ENCODE data around the gene KRT6A. TPM values are rescaled to one million over a fixed set of nuclear protein-coding genes. Genes with fewer than 3 reads are reported as not detected.

The KRT6A gene
- total RNA-seq, 2 donors from 2014 or later: not detected

DNA sequence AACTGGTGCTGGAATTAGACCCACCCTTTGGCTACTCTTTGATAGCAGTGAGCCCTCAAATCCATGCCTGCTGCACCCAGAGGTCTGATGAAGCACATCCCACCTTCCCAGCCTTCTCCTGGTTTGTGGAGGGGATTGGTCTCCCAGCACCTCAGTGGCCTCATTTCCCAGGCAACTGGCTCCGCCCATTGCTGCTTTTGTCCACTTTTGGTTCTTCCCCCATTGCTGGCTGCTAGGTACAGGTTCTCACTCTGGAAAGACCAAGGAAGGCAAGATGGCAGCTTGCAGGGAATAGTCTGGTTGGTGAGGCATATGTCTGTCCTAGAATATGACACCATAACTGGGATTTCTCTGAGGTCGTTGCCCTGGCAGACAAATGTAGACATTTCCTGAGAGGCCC is 37.3 kb upstream of the KRT6A start:
- DNase-seq (no peak), ATAC-seq (no peak)
- Mint-ChIP-seq H3K27ac (no peak overlapping the region), H3K36me3 (ENCODE audit: low read depth) (no peaks in the 10 kb centered on the region), H3K4me3 (no peak overlapping the region), H3K4me1 (peaks cover 3% of the 10 kb centered on the region), H3K27me3 (peaks cover 20% of the 10 kb centered on the region)
- no peaks in the 10 kb centered on the region for H3K9me3 ChIP-seq (ENCODE audit: control insufficient read depth, low read length, poor library complexity, severe bottlenecking)

DNA sequence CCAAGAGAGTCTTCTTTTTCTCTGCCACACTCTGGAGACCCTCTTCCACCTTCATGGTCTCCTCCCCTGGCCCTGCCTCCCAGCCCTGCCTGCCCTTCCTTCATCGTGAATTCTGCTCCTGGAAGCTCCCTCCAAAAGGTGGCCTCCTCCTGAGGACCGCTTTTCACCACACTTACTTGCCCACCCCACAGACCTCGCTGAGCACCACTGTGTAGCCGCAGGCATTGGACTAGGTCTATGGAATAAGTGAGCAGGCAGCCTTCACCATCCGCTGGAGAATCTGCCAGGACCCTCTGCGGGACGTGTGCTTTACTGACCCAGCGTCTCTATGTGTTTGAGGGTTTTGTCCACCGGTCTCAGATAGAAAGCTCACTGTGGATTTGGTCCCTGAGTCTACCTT is 36.8 kb upstream of the KRT6A start:
- H3K27ac Mint-ChIP-seq: no peak overlapping the region
- DNase-seq: no peak
- H3K36me3 Mint-ChIP-seq (ENCODE audit: low read depth): no peaks in the 10 kb centered on the region
- peaks cover 3% of the 10 kb centered on the region for H3K4me1 Mint-ChIP-seq
- no peaks in the 10 kb centered on the region for H3K9me3 ChIP-seq (ENCODE audit: control insufficient read depth, low read length, poor library complexity, severe bottlenecking)
- H3K4me3 Mint-ChIP-seq: no peak overlapping the region
- no peak for ATAC-seq
- peaks cover 21% of the 10 kb centered on the region for H3K27me3 Mint-ChIP-seq

DNA sequence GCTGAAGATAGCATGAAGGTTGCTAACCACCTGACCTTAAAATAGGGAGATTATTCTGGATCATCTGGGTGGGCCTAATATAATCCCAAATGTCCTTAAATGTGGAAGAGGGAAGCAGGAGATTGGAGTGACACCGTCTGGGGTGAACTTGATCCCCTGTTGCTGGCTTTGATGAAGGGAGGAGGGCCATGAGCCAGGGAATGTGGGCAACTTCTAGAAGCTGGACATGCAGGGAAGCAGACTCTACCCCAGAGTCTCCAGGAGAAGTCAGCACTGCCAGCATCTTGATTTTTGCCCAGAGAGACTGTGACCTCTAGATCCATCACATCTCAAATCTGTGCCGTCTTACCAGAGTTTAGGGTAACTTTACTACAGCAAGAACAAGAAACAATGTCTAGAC is 36.4 kb upstream of the KRT6A start:
- no peaks in the 10 kb centered on the region for H3K9me3 ChIP-seq (ENCODE audit: control insufficient read depth, low read length, poor library complexity, severe bottlenecking)
- Mint-ChIP-seq H3K27ac (no peak overlapping the region), H3K4me1 (peaks cover 3% of the 10 kb centered on the region), H3K4me3 (no peak overlapping the region), H3K36me3 (ENCODE audit: low read depth) (no peaks in the 10 kb centered on the region), H3K27me3 (peaks cover 21% of the 10 kb centered on the region)
- ATAC-seq (no peak), DNase-seq (no peak)

DNA sequence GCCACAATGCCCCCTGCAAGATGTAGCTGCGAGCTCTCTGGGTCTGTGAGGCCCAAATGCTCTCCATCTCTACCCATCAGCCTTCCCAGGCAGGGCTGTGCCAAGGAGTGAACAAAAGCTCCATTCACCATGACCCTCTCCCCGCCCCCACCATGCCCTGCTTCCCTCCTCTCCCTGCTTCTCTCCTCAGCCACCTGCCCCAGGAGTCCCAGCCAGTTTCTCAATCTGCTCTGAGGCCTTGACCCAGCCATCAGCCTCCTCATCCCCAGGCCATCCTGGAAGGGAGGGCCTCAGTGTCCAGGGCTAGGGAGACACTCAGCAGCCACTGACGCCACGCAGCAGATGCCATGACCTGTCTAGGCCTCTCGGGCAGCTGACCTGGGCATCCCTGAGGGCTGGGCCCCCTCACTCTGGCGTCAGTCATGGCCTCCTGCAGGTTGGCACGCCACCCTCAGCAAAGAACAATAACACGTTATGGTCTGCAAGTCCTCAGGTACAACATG is 35.6 kb upstream of the KRT6A start:
- H3K4me1 Mint-ChIP-seq: peaks cover 3% of the 10 kb centered on the region
- no peak overlapping the region for H3K4me3 Mint-ChIP-seq
- DNase-seq: no peak
- no peak overlapping the region for H3K27ac Mint-ChIP-seq
- H3K9me3 ChIP-seq (ENCODE audit: control insufficient read depth, low read length, poor library complexity, severe bottlenecking): no peaks in the 10 kb centered on the region
- peaks cover 22% of the 10 kb centered on the region for H3K27me3 Mint-ChIP-seq
- no peaks in the 10 kb centered on the region for H3K36me3 Mint-ChIP-seq (ENCODE audit: low read depth)
- ATAC-seq: no peak

DNA sequence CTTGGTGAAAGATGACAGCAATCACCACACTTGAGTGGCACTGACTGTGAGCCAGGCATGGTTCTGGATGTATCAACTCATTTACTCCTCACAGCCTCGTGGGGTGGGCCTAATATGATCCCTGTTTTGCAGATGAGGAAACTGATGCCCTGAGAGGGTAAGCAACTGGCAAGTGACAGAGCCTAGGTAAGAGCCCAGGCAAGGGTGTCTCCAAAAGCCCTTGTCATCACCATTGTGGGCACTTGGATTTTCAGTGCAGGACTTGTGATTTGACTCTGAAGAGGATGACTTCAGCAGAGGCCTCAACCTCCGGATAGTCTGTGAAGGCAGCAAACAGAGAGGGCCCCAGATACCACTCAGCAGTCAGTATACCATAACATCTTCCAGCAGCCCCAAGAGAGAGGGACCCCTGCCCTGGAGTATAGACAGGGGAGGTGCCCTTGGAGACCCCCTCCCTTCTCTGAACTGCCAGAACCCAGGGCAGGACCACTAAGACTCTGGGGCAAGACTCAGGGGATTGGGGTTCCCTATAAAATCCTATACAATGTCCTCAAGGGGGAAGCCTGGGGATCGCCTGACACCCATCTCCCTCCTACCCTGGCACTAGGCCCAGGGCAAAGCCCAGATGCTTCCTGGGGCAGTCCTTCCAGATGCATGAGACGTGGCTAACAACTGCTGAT is 34.2 kb upstream of the KRT6A start:
- Mint-ChIP-seq H3K4me1 (peaks cover 3% of the 10 kb centered on the region), H3K36me3 (ENCODE audit: low read depth) (no peaks in the 10 kb centered on the region), H3K4me3 (no peak overlapping the region), H3K27me3 (peaks cover 28% of the 10 kb centered on the region), H3K27ac (no peak overlapping the region)
- ATAC-seq (no peak), DNase-seq (no peak)
- H3K9me3 ChIP-seq (ENCODE audit: control insufficient read depth, low read length, poor library complexity, severe bottlenecking): no peaks in the 10 kb centered on the region

DNA sequence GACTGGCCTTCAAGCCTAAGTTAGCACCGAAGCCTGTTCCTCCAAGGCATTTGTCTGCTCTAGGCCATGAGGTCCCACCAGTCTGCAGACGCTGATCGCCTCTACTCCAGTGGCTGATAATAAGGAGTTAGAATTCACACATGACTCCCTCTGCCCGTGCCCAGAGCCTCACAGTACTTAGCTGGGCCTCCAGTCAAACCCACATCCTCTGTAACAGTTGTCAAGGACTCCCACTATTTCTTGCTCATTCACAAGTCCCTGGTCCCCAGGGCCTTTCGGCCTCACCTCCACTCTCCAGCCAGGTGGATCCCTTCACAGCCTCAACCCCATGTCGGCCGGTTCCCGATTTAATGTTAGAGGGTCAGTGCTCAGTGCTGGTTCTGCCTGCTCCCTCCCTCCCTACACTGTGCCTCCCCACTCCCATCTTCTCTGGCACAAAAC is 33.5 kb upstream of the KRT6A start:
- H3K36me3 Mint-ChIP-seq (ENCODE audit: low read depth): no peaks in the 10 kb centered on the region
- H3K4me1 Mint-ChIP-seq: peaks cover 3% of the 10 kb centered on the region
- no peak overlapping the region for H3K4me3 Mint-ChIP-seq
- ATAC-seq (no peak), DNase-seq (no peak)
- H3K27me3 Mint-ChIP-seq: peaks cover 28% of the 10 kb centered on the region
- H3K27ac Mint-ChIP-seq: no peak overlapping the region
- H3K9me3 ChIP-seq (ENCODE audit: control insufficient read depth, low read length, poor library complexity, severe bottlenecking): no peaks in the 10 kb centered on the region

DNA sequence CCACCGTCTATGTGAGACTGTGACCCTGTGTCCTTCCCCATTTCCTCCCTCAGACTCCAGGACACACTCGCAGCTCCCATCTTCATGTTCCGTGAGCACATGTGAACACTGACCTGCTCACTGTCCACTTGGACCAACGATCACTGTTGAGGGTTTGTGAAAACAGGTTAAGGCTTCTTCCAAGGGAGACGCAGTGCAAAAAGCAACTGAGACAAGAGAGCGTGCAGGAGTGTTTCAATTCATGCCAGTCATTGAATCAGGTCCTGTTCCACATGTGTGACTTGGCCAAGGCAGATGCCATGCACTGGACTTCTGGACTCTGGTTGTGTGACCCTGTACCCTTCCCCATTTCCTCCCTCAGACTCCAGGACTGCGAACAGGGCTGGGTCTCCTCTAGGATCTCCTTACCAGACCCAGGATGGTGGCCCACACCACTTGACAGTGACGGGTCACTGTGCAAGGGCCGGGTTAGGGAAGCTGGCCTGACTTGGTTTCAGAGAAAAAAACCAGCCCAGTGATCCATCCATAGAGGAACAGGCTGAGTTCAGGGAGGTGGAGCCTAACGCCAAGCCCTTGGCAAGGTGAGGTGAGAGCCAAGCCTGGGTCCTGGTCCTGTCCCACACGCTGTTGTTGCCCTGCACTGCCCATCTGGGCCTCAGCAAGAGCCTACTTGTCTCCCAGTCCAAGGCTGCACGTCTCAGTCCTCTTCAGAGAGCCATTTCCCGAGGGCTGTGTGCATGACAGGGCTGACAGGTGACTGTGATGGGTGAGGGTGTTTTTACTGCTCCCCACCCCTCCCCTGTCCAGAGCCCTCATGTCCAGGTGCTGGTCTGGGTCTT is 32.8 kb upstream of the KRT6A start:
- ATAC-seq (no peak), DNase-seq (no peak)
- Mint-ChIP-seq H3K36me3 (ENCODE audit: low read depth) (no peaks in the 10 kb centered on the region), H3K27ac (no peak overlapping the region), H3K27me3 (peaks cover 34% of the 10 kb centered on the region), H3K4me3 (no peak overlapping the region), H3K4me1 (peaks cover 3% of the 10 kb centered on the region)
- H3K9me3 ChIP-seq (ENCODE audit: control insufficient read depth, low read length, poor library complexity, severe bottlenecking): no peaks in the 10 kb centered on the region

- Mint-ChIP-seq H3K4me1 (peaks cover 3% of the 10 kb centered on the region), H3K27ac (no peak overlapping the region), H3K36me3 (ENCODE audit: low read depth) (no peaks in the 10 kb centered on the region), H3K27me3 (peaks cover 34% of the 10 kb centered on the region), H3K4me3 (no peak overlapping the region)
- no peak for ATAC-seq
- no peak for DNase-seq
- H3K9me3 ChIP-seq (ENCODE audit: control insufficient read depth, low read length, poor library complexity, severe bottlenecking): no peaks in the 10 kb centered on the region
Measured at GRCh38 chr12:52524898-52525591, 32.0 kb upstream of the KRT6A start.

DNA sequence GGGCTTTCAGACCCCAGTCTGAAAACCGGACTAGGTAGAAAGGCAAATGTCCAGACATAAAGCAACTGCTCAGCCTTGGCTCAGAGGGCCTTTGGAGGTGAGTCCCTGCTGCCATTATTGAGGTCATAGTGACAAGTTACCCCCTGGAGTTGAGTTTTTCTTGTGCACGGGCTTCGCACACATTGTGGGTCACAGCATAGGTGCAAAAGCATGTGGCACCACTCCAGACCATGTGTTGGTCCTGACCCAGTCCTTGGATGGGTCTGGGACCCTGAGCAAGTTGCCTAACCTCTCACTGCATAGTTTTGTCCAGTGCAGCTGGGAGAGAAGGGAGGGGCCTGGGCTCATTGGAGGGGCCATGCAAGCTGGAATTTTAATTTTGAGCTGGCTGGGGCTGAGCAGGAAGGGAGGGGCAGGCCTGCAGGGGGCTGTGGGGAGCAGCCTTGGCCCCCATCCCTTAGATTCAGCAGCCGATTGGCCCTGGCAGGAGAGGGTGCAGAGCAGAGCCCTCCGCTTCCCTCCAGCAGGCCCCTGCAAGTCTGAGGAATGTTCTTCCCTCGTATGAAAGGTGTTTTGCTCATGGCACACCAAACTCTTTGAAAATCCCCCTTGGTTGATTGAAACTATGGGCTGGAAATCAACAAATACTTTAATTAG is 31.3 kb upstream of the KRT6A start:
- ATAC-seq: no peak
- peaks cover 3% of the 10 kb centered on the region for H3K4me1 Mint-ChIP-seq
- no peaks in the 10 kb centered on the region for H3K36me3 Mint-ChIP-seq (ENCODE audit: low read depth)

DNA sequence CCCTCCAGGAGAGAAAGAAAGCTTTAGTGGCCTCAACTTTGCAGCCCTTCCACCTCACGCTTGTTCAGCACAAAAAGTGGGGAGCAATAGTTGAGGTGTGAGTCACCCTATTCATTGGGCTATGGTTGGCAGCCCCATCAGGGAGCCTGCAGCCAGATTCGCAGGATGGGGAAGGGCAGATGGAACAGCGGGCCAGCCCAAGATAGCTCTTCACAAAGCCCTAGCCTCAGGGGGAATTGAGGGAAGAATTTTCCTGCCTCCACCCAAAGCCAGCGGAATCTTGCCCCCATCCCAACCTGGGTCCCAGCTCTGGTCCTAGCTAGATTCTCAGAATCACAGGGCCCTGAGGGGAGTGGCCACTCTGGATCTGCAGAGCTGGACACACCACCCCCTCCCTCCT is 30.8 kb upstream of the KRT6A start:
- Mint-ChIP-seq H3K4me3 (no peak overlapping the region), H3K27me3 (peaks cover 36% of the 10 kb centered on the region), H3K4me1 (peaks cover 3% of the 10 kb centered on the region), H3K27ac (no peak overlapping the region), H3K36me3 (ENCODE audit: low read depth) (no peaks in the 10 kb centered on the region)
- no peak for ATAC-seq
- no peaks in the 10 kb centered on the region for H3K9me3 ChIP-seq (ENCODE audit: control insufficient read depth, low read length, poor library complexity, severe bottlenecking)
- DNase-seq: no peak

More for the DNA sequence above, 31.3 kb upstream of the KRT6A start:
- Mint-ChIP-seq H3K27ac (no peak overlapping the region), H3K4me3 (no peak overlapping the region), H3K27me3 (peaks cover 33% of the 10 kb centered on the region)
- H3K9me3 ChIP-seq (ENCODE audit: control insufficient read depth, low read length, poor library complexity, severe bottlenecking): no peaks in the 10 kb centered on the region
- no peak for DNase-seq

DNA sequence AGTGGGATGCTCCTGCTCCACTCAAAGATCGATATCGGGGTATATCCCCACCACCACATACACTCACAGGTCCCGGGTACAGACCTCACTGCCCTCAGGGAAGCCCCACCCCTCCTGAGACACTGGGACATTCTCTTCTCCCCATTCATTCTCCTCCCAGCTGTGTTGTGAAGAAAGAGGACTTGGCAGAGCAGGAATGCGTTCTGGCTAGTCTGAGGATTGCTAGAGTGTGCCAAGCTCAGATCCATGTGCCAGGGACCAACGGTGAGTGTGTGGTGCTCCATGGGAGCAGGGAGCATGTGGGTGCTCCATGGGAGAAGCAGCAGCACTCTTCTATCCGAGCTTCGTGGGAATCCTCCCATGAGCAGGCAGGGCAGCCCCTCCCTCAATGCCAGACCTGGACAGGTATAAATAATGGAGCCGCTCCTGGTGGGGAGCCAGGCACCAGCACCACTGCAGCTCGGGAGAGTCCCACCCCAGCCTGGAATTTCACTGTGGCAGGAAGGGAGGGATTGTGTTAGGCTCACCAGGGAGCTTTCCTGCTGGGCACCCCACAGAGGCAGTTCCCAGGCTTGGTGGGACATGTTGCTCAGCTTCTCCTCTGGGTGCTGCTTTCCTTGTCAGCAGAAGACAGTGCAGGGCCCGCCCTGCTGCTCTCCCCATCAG is 29.4 kb upstream of the KRT6A start:
- no peak for ATAC-seq
- Mint-ChIP-seq H3K4me3 (no peak overlapping the region), H3K27ac (no peak overlapping the region), H3K36me3 (ENCODE audit: low read depth) (no peaks in the 10 kb centered on the region), H3K27me3 (peaks cover 36% of the 10 kb centered on the region), H3K4me1 (peaks cover 3% of the 10 kb centered on the region)
- DNase-seq: no peak
- H3K9me3 ChIP-seq (ENCODE audit: control insufficient read depth, low read length, poor library complexity, severe bottlenecking): no peaks in the 10 kb centered on the region

DNA sequence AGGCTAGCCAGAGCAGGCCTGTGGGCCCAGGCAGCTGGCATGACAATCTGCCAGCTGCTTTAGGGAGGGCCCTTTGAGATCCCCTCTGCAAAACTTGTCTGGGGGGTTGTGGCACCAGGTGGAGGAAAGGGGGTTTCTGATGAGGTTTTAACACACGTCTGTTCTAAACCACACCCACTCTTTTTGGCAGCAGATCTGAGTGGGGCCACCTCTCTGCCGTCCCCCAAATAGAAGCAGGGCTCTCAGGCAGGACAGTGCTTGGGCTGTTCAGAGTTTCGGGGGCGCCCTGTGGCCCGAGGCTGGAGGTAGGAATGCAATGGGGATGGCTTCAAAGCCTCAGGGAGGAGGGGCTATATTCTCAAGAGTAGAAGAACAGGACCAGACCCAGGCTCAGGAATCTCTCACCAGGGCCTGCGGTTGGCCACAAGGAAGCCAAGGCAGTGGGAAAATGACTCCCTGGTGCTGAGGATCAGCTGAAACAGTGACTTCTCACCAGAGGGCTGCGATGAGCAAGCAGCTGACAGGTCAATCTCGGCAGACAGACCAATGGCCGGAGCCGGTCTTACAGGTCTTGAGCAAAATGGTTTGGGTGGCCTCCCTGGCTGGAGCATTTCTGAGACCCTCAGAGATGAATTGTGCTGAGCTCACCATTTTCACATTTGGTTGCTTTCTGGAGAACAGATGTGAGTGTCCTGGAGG is 28.7 kb upstream of the KRT6A start:
- DNase-seq (no peak), ATAC-seq (no peak)
- no peaks in the 10 kb centered on the region for H3K9me3 ChIP-seq (ENCODE audit: control insufficient read depth, low read length, poor library complexity, severe bottlenecking)
- H3K4me1 Mint-ChIP-seq: peaks cover under 1% of the 10 kb centered on the region
- H3K36me3 Mint-ChIP-seq (ENCODE audit: low read depth): no peaks in the 10 kb centered on the region
- H3K4me3 Mint-ChIP-seq: no peak overlapping the region
- no peak overlapping the region for H3K27ac Mint-ChIP-seq
- peaks cover 36% of the 10 kb centered on the region for H3K27me3 Mint-ChIP-seq
